ENCODE measurements around the gene MYL5. TPM values are rescaled to one million over a fixed set of nuclear protein-coding genes. Genes with fewer than 3 reads are reported as not detected.

The MYL5 gene
- total and polyA plus RNA-seq, 4 donors = 2.4 to 5.0 (median 4.7) TPM

Other genes starting within 250 kb of the MYL5 start
- 10 to 100 TPM; 13.0 to 13.8 TPM for gene ZNF721, start 175.4 kb upstream of the MYL5 start, total RNA-seq
- gene ZNF721, start 175.4 kb upstream of the MYL5 start, polyA plus RNA-seq = 1 to 10 TPM; 5.4 to 8.4 TPM
- 10 to 100 TPM; 21.0 to 36.2 TPM for gene PIGG, start 175.3 kb upstream of the MYL5 start, total RNA-seq
- 10 to 100 TPM; 14.3 to 20.2 TPM for gene PIGG, start 175.3 kb upstream of the MYL5 start, polyA plus RNA-seq
- not detected for gene TMEM271, start 98.2 kb upstream of the MYL5 start, total RNA-seq
- not detected for gene TMEM271, start 98.2 kb upstream of the MYL5 start, polyA plus RNA-seq
- gene PDE6B, start 49.0 kb upstream of the MYL5 start, total RNA-seq = 1 to 10 TPM in 1 of 2 donors, under 1 TPM in 1; 0.59 to 7.3 TPM
- gene PDE6B, start 49.0 kb upstream of the MYL5 start, polyA plus RNA-seq = under 1 TPM; 0.28 to 0.40 TPM
- 10 to 100 TPM; 31.4 to 75.9 TPM for gene ATP5ME, start 266 bp upstream of the MYL5 start, total RNA-seq
- 100 to 1,000 TPM; 263 to 621 TPM for gene ATP5ME, start 266 bp upstream of the MYL5 start, polyA plus RNA-seq
- 1 to 10 TPM; 1.6 to 2.5 TPM for gene SLC49A3, start 14.6 kb downstream of the MYL5 start, total RNA-seq
- gene SLC49A3, start 14.6 kb downstream of the MYL5 start, polyA plus RNA-seq = 1 to 10 TPM in 1 of 2 donors, under 1 TPM in 1; 0.40 to 3.6 TPM
- 10 to 100 TPM; 17.2 to 23.3 TPM for gene PCGF3, start 31.3 kb downstream of the MYL5 start, total RNA-seq
- gene PCGF3, start 31.3 kb downstream of the MYL5 start, polyA plus RNA-seq = 10 to 100 TPM; 11.0 to 11.4 TPM
- under 1 TPM; 0.14 to 0.84 TPM for gene CPLX1, start 151.6 kb downstream of the MYL5 start, total RNA-seq
- gene CPLX1, start 151.6 kb downstream of the MYL5 start, polyA plus RNA-seq = 1 to 10 TPM in 1 of 2 donors, under 1 TPM in 1; 0.76 to 2.8 TPM

Measured in liver (tissue), 4 donors.